ENCODE results near the gene CDK10.

GRCh38 chr16:89738072-89738377 lies 51.5 kb downstream of the CDK10 start:
- TF ChIP-seq TAF1 (IDR thresholded peaks at IDR 0.05; ENCODE audit: borderline replicate concordance, low read depth, low read length) (no peak), POLR2A (IDR thresholded peaks at IDR 0.05; ENCODE audit: low read depth, low read length) (peak; percentile 21; the same call in 1 of the 2 replicates), POLR2AphosphoS5 (IDR thresholded peaks at IDR 0.05; ENCODE audit: low read depth, low read length) (no peak)

Measured in GM12892 (cell line).